Glutamatergic neuron (in vitro differentiated cells): ENCODE data around the gene ENTPD1. TPM values are rescaled to one million over a fixed set of nuclear protein-coding genes. Genes with fewer than 3 reads are reported as not detected.

Source experiments
- DNase-seq: peaks from one replicate; pipeline ENCODE4 v3.0.0; 2022
- H3K27ac Mint-ChIP-seq: one replicate; pipeline ENCODE4 v1.8.0; 2020; ENCODE audit warnings: mild to moderate bottlenecking, mixed read lengths, inconsistent platforms; ENCODE audit not compliant: unreplicated experiment
- H3K27me3 Mint-ChIP-seq: one replicate; pipeline ENCODE4 v1.8.0; 2020; ENCODE audit warnings: mild to moderate bottlenecking, moderate library complexity, mixed read lengths, inconsistent platforms; ENCODE audit not compliant: unreplicated experiment
- H3K36me3 Mint-ChIP-seq: one replicate; pipeline ENCODE4 v1.8.0; 2020; ENCODE audit warnings: mild to moderate bottlenecking, mixed read lengths, inconsistent platforms; ENCODE audit not compliant: unreplicated experiment
- H3K4me1 Mint-ChIP-seq: one replicate; pipeline ENCODE4 v1.8.0; 2020; ENCODE audit warnings: mild to moderate bottlenecking, low read depth, mixed read lengths, inconsistent platforms; ENCODE audit not compliant: unreplicated experiment
- H3K4me3 Mint-ChIP-seq: one replicate; pipeline ENCODE4 v1.8.0; 2020; ENCODE audit warnings: mild to moderate bottlenecking, mixed read lengths, inconsistent platforms; ENCODE audit not compliant: unreplicated experiment
- H3K9me3 Mint-ChIP-seq: one replicate; pipeline ENCODE4 v1.8.0; 2020; ENCODE audit warnings: mild to moderate bottlenecking, moderate library complexity, mixed read lengths, inconsistent platforms; ENCODE audit not compliant: unreplicated experiment
- CTCF ChIP-seq: fragments of 200-600 bp; sonication (generic); IDR thresholded peaks from one replicate; pipeline ENCODE4 v1.5.0; 2021; ENCODE audit not compliant: partially characterized antibody, unreplicated experiment
- total RNA-seq: library from RNA; stranded (reverse); fragmentation: NEBNext Ultra II Directional; extraction: Animal tissue kit (Norgen Biotek cat#: 25700); gene quantifications from one replicate; pipeline ENCODE4 v1.2.1, GENCODE V29; 2021; ENCODE audit not compliant: unreplicated experiment

The ENTPD1 gene
- total RNA-seq, 1 donor from 2014 or later = not detected

- no peak for DNase-seq
- Mint-ChIP-seq H3K4me1 (no peaks in the 10 kb centered on the region), H3K4me3 (no peak overlapping the region), H3K36me3 (no peaks in the 10 kb centered on the region), H3K9me3 (no peaks in the 10 kb centered on the region), H3K27ac (no peak overlapping the region), H3K27me3 (peaks cover 4% of the 10 kb centered on the region)
- no peak for TF ChIP-seq CTCF
Observed at GRCh38 chr10:95787447-95787846, 31.5 kb downstream of the ENTPD1 start.

GRCh38 chr10:95788830-95789229, 32.9 kb downstream of the ENTPD1 start:
- H3K27ac Mint-ChIP-seq = no peak overlapping the region
- no peaks in the 10 kb centered on the region for H3K9me3 Mint-ChIP-seq
- no peaks in the 10 kb centered on the region for H3K4me1 Mint-ChIP-seq
- H3K36me3 Mint-ChIP-seq = no peaks in the 10 kb centered on the region
- peaks cover 6% of the 10 kb centered on the region for H3K27me3 Mint-ChIP-seq
- H3K4me3 Mint-ChIP-seq = no peak overlapping the region
- DNase-seq = no peak
- no peak for TF ChIP-seq CTCF

GRCh38 chr10:95789902-95790301, 33.9 kb downstream of the ENTPD1 start:
- Mint-ChIP-seq H3K27me3 (peaks cover 6% of the 10 kb centered on the region), H3K4me1 (no peaks in the 10 kb centered on the region), H3K36me3 (no peaks in the 10 kb centered on the region), H3K4me3 (no peak overlapping the region), H3K9me3 (no peaks in the 10 kb centered on the region), H3K27ac (no peak overlapping the region)
- no peak for TF ChIP-seq CTCF
- DNase-seq = no peak

GRCh38 chr10:95790982-95791381, 35.0 kb downstream of the ENTPD1 start:
- H3K9me3 Mint-ChIP-seq = no peaks in the 10 kb centered on the region

GRCh38 chr10:95791425-95791979, 35.5 kb downstream of the ENTPD1 start:
- H3K27ac Mint-ChIP-seq = no peak overlapping the region
- no peaks in the 10 kb centered on the region for H3K36me3 Mint-ChIP-seq
- H3K4me1 Mint-ChIP-seq = no peaks in the 10 kb centered on the region
- TF ChIP-seq CTCF = no peak
- peaks cover 2% of the 10 kb centered on the region for H3K27me3 Mint-ChIP-seq
- no peak overlapping the region for H3K4me3 Mint-ChIP-seq
- no peaks in the 10 kb centered on the region for H3K9me3 Mint-ChIP-seq
- DNase-seq = no peak

More at GRCh38 chr10:95790982-95791381, 35.0 kb downstream of the ENTPD1 start:
- H3K27ac Mint-ChIP-seq = no peak overlapping the region
- H3K4me3 Mint-ChIP-seq = no peak overlapping the region
- DNase-seq = no peak
- H3K27me3 Mint-ChIP-seq = peaks cover 4% of the 10 kb centered on the region
- no peaks in the 10 kb centered on the region for H3K4me1 Mint-ChIP-seq
- no peak for TF ChIP-seq CTCF
- no peaks in the 10 kb centered on the region for H3K36me3 Mint-ChIP-seq
